Fibroblast of skin of left quadriceps (primary cell): ENCODE measurements around the gene LANCL3.

ENCODE experiments used
- DNase-seq, 2 experiments: peaks; one replicate each; pipeline ENCODE4 v3.0.0-alpha.2; 2013; ENCODE audit warnings: low read depth in 2 of 2

LANCL3 gene

DNA sequence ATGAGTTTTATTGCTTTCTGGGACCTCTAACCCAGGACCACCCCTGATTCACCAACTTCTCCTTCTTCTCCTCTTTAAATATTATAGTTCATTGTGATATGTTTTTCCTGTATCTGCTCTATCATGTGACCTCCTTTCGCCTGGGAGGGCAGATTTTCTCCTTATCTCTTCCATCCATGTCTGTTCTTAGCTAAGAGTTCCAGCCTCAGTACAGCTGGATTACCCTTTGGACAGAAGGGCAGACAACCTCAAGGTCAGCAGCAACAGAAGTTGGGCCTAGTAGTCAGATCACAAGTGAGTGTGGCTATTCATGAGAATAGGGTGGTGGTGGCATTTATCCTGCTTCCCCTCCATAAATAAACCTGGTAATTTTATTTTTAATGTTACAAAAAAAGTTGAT is 108.4 kb downstream of the LANCL3 start:
- no peak for DNase-seq

DNA sequence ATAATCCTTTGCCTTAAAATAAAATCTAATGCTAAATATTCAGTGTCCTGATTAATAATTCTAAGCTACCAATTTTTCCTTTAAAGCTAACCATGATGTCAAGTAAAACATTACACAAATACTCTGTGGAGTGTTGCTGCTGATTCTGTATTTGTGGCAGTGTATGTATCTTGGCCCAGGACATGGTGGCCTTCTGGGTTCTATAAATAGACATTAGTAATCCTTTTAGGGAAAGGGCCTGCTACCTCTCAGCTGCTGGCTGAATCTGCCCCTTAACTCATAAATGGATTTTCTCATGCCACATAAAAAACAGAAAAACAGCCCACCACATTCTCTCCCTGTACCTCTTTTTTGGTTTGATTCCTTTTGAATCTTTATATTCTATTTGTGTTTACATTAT is 113.0 kb downstream of the LANCL3 start:
- no peak for DNase-seq

DNA sequence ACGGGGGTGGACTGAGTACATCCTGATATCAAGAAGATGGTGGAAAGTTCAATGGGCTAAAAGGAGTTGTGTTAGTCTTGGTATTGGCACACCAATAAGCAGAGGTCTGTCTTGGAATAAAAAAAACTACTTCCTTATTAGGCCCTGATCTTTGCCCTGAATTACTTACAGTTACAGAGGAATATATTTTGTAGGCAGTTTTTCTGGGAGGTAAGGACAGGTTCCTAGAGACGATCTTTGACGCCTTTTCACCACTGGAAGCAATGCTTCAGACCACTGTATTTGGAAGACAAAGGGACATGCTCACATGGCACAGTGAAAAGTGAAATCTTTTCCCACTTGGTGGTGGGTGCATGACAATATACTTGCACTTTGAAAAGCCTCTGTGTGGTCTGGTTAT is 113.5 kb downstream of the LANCL3 start:
- DNase-seq, result no peak

DNA sequence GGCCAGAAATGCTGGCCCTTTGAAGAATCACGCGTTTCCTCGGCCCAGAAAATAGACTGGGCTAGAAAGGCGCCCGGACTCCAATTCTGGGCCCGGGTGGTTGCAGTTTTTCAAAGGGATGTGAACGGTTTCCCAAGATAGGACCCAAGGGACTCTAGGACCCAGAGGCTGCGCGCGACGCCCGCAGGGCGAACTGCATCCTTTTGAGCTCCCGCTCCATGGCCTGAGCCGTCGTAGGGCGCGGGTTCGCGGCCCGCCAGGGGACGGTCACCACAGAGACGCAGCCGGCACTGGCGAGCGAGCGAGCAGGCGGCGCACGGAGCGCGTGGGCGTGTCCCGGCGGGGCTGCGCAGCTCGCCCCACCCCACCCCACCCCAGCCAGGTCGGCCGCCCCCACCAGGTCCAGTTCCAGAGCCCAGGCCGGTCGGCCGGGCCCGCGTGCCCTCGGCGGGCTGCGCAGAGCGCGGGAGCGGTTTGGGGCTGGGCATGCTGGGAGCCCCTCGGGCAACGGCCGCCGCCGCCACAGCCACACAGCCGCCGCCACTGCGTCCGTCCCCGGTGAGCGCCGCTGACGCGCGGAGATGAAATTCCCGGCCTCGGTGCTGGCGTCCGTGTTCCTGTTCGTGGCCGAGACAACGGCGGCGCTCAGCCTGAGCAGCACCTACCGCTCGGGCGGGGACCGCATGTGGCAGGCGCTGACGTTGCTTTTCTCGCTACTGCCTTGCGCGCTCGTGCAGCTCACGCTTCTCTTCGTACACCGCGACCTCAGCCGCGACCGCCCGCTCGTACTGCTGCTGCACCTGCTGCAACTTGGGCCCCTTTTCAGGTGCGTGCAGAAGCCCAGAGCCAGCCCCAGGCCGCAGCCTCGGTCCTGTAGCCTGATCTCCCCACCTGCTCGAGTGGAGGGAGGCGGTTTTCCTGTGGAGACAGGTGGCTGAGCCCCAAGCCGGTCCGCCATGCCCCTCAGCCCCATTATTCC is 114.2 kb downstream of the LANCL3 start, which contains the start of gene XK:
Gene XK, plus strand, starts transcription at position 411 of the 979 bp plus-strand sequence. Its CDS starts 171 bp downstream, at position 582.
- no peak for DNase-seq

DNA sequence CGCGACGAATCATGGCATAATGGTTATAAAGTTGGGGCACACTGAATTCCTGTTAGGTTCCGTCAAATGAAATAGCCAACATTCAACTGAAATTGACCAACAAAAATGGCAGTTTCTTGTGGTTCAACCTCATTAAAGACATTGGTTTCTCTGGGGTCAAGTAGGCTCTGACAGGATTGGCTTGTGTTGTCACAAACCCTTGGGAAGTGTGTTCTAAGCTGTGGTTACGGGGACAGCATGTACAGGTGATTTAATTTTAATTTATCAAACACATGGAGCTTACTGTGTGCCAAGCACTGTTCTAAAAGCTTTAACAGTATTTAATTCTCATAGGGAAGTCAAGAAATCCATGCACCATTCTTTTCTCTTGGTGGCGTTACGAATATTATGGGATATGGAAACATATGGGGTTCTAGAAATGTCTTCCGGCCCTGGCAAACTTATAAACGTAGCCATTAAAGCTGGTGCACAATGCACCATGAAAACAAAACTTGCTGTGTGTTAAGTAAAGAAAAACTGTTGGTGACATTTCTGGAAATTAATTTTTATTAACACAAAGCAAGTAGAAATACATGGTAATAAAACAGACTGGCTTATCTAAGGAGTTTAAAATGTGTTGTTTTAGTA is 115.0 kb downstream of the LANCL3 start:
- DNase-seq, result no peak

DNA sequence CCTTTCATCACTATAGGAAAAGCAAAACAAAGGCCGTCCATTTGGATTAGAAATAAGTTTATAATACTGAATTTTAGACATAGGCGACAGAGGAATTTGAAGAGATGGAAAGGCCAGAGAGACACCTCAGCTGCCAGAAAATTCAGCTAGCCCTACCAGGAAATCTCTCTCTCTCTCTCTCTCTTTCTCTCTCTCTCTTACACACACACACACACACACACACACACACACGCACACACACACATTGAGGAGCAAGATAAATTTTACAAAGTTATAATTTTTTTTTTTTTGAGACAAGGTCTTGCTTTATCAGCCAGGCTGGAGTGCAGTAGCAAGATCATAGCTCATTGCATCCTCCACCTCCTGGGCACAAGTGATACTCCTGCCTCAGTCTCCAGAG is 115.5 kb downstream of the LANCL3 start:
- DNase-seq, result no peak

DNA sequence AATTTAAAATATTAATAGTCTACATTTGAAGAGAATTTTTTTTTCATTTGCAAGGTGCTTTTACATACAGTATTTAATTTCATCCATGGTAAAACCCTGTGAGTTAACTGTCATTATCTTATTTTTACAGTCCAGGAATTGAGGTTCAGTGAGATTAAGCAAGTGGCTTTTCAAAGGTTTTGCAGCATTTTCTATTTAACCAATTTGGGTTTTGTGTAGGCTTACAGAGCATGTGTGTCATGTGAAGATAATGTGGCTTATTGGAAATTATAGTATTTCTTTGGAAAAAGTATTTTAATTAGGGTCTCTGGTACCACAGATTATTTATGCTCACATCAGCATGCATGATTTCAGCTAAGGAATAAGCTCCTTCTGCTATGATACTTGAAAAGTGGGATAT is 118.7 kb downstream of the LANCL3 start:
- DNase-seq, result no peak

DNA sequence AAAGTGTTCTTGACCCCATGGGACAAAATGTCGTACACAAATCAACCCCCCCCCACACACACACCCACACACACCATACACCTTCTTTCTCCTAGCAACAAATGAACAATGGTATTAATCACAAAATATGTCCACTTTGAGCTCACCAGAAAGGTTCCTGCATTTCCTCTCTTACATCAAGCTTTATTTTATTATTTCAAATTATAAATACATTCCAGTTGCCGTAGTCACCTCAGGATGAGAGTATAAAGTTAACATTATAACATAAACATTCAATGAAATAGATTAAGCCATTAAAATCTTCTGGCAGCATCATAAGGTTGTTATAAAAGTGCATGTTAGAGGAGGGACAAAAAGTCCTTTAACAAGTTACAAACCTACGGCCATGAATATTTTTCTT is 121.5 kb downstream of the LANCL3 start:
- no peak for DNase-seq

DNA sequence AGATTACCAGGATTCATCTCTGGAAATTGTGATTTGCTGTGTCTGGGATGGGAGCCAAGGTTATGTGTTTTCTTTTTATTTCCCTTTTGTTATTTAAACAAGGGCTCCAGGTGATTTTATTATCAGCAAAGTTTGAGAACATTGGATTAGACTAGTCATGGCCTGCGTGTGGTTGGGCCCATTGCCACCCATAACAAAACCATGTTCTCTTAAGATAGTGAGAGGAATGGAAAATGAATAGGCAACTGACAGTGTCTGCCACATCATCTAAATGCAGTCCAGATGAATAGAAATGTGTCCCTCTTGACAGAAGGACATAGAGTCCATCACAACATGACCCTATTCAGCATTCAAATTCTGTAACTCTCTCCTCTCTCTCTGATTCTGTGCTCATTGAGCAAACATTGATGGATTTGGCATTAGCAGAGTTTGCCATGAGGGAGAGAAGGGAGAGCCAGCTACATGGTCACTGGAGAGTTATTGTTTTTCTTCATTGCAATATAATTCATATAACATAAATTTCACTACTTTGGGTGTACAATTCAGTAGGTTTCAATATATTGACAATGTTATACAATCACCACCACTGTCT is 125.8 kb downstream of the LANCL3 start:
- no peak for DNase-seq

DNA sequence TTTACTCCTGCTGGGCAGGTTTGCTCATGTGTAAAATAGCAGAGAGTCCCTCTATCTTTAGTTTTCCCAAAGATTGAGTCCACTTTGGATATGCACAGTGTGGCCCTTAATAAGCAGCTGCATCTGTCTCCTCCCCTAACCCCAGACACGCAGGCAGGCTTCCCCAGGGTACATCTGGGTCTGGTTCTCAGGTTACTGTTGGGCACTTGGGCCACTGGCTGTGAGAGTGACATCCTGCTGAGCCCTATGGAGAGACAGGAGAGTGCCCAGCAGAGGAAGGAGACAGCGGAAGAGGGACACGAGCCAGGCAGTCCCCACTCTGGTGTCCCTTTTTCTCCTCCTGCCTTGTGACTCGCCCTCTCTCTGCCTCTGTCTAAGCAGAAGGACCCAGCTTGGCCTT is 130.1 kb downstream of the LANCL3 start:
- DNase-seq, result no peak

DNA sequence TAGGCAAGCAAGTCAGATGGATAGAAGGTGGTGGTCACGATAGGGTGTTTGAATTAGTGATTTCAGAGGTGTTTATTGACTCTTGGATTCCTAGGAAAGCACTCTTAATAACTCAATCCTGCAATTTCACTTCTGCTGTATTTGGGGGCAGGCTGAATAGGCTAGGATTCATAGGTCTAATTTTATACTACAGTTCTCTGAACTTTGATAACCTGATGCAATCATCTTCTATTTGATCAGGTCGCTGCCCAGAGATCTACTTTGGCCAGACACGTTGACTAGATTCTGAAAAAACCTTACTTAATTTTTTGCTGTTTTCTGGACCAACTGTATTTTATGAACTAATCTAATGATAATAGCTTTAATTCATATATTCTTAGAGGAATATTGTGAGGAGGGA is 140.5 kb downstream of the LANCL3 start:
- DNase-seq, result no peak

DNA sequence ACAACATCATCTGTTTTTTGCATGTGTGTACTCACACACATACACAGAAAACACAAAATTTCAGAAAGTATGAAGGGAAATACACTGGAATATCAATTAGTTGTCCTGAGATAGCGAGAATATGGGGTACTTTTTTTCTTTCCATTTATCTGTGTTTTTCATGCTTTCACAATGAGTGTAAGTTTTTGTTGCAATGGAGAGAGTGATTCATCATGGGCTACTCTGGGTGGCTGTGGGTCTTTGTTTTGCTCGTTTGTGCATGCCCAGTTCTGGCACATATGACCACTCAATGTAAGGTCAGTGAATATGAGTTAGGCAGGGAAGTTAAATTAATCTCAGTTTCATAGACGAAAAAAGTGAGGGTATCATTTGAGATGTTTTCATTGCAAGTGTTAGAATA is 141.0 kb downstream of the LANCL3 start:
- no peak for DNase-seq

DNA sequence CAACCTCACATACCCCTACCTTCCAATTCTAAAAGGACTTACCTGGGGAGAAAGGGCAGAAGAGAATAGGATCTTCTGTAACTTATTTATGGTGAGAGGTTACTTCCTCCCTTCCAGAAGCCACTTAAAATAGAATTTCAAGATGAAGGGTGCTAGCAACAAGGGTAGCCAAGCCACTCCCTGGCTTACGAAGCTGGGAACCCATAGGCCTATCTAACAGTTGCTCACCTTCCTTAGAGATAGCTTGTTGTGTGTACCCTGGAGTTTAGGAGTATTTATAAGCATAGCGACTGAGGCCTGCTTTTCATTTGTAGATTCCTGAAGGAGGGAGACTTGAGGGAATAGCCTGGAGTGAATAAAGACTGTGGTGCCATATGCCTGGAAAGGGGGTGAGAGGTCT is 143.0 kb downstream of the LANCL3 start:
- no peak for DNase-seq

DNA sequence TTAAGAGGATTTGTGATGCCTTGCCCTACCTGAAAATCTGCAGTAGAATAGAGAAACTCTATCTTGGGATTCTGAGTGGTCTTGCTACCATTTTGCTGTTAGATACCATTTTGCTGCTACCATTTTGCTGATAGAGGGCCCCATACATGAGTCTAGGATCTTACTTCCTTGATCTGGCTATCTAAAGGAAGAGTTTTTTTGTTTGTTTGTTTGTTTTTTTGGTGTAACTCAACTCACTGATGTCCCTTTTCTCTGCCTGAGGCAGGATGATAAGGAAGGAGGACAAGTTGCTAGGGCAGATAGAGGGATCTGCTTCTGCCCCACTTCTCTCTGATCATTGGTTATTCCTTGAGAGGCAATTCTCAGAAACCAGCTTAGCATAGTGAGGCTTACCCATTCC is 145.1 kb downstream of the LANCL3 start:
- no peak for DNase-seq

DNA sequence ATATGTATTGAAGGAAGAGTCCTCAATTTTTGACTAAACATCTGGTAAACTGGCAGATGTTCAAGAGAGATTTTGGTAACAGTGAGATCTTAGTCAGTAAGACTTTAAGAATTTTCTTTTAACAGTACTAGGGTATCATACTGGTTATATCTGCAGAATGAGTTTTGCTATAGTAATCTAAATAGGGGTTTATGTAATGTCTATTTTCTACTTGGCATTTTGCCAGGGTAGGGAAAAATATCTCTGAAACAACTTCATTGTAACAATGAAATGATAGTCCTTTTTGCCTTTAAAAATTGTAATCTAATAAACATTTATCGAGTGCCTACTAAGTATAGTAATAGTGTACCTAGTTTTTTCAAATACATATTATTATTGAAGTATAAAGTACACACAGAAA is 146.2 kb downstream of the LANCL3 start:
- DNase-seq, result no peak

DNA sequence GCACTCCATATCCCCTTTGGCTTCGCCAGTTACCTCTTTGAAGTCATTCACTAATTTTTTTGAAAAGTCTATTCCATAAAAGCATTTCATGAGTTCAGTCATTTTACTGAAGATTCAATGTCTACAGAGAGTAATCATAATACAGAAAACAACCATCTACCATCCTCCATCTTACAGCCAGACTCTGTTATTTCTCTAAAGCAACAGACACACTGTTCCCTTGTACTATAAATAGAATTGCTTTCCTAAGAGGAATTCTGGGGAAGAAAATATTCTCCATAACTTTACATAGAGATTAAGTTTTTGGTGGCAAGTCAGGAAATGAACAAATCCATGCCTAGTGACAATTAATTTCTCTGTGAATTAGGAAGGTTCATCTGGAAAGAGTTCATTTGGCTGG is 151.1 kb downstream of the LANCL3 start:
- DNase-seq, result no peak

DNA sequence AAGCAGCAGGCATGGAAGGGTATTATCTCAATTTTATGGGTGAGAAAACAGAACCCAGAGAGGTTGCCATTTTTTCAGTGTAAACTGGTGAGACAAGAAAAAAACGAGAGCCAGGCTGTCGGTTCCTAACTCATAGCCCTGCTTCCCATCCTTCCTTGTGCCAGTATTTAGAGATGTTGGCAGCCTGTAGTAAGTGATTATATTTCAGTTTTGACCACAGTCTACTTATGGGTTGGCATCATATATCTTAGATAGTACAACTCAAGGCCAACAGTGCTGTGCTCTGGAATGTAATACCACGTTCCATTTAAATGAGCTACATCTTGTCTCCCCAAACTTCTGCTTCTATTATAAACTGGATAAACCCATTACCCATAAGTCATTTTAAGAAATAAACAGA is 154.9 kb downstream of the LANCL3 start:
- DNase-seq, result no peak
